HG03103 (cell line): ENCODE data around the gene GADD45B.
"Not testable (repeated sequence)": the region's sequence is repeated elsewhere in the genome, so short reads cannot be mapped to it uniquely, and the experiment has no call there.

Experiments used
- ATAC-seq: cut with Tn5 transposase; IDR thresholded peaks from one replicate; pipeline ENCODE4 v1.9.1; 2021; ENCODE audit warnings: low read depth; ENCODE audit not compliant: unreplicated experiment

Gene GADD45B

DNA sequence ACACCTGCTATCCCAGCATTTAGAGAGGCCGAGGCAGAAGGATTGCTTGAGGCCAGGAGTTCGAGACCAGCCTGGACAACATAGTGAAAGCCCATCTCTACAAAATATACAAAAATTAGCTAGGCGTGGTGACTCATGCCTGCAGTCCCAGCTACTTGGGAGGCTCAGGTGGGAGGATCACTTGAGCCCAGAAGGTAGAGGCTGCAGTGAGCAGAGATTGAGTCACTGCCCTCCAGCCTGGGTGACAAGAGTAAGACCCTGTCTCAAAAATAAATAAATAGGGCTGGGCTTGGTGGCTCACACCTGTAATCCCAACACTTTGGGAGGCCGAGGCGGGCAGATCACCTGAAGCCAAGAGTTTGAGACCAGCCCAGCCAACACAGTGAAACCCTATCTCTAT lies 12.2 kb upstream of the GADD45B start:
- not testable (repeated sequence) for ATAC-seq

DNA sequence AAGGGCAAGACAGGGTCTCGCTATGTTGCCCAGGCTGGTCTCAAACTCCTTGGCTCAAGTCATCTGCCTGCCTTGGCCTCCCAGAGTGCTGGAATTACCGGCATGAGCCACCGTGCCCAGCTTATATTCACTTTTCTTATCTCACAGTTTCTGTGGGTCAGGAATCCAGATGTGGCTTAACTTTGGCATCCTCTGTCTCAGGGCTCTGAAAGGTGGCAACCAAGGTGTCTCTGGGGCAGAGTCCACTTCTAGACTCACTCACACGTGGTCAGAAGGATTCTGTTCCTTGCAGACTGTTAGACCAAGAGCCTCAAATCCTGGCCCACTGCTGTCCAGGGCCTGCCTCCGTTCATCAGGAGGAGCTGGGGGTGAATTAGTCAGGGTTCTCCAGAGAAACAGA lies 11.5 kb upstream of the GADD45B start:
- ATAC-seq = no peak

DNA sequence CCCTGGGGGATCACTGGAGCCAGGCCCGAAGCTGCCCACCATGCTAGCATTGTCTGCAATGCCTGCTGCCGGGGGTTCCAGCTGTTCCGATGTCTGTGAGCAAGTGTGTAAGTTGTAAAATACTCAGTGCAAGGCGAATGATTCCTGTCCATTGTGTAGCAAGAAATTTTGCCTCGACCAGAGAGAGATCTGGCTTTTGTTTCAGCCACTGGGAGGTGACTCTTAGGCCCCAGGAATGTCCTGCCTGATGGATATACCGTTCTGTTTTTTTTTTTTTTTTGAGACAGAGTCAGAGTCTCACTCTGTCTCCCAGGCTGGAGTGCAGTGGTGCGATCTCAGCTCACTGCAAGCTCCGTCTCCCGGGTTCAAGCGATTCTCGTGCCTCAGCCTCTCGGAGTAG lies 7.3 kb upstream of the GADD45B start:
- ATAC-seq = no peak

GRCh38 chr19:2469102-2469914 lies 6.6 kb upstream of the GADD45B start:
- ATAC-seq = no peak

- ATAC-seq = not testable (repeated sequence)
Measured at GRCh38 chr19:2469915-2470200, 6.1 kb upstream of the GADD45B start.

DNA sequence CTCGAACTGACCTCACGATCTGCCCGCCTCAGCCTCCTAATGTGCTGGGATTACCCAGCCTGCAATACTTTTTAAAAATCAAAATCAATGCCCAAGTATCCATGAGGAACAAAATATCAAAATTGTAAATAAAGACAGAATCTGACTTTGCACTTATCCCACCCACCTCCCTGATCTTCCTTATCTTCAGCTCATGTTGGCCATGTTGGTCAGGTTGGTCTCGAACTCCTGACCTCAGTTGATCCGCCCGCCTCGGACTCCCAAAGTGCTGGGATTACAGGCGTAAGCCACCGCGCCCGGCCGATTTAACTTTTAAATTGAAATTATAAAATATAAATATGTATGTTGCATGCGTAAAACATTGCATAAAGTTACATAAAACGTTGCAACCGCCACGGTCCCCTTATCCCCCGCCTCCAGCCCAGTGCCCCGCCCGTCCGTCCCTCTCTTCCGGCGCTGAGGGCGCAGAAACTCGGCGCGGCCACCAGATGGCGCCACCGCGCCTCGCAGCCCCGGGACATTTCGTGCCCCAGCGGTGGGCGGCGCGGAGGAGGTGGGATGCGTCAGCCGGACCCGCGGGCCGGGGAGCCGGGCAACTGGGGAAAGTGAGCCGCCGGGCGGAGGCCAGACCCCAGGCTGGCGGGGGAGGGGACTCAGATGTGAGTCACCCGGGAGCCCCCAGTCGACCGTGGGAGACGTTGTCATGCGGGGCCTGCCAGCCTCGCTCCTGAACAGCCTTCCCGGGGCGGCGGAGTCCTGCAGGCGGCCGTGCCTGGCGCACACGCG lies 1.5 kb upstream of the GADD45B start:
- ATAC-seq = no peak

- peak; percentile 6 for ATAC-seq
Measured at GRCh38 chr19:2475018-2475701, 767 bp upstream of the GADD45B start.

DNA sequence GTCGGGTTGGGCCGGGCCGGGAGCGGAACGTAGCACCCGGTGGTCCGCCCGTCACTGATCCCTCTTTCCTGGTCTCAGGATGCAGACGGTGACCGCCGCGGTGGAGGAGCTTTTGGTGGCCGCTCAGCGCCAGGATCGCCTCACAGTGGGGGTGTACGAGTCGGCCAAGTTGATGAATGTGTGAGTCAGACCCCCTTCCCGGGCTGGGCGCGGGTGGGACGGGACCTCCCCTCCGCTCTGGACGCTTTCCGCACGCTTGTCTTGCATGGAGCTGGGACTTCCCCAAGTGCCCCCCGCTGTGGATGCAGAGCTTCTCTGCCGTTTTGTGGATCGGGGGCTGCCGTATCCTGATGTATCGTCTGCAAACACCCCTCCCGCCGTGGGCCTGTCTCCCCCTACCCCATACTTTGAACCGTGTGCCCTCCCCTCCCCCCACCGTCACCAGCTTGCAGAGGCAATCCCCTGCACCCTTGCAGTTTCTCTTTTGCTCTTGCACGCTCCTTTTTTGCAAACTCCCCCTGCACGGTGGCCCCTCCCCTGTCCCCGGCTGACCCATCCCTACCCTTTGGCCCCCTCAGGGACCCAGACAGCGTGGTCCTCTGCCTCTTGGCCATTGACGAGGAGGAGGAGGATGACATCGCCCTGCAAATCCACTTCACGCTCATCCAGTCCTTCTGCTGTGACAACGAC lies 669 bp downstream of the GADD45B start:
- no peak for ATAC-seq

DNA sequence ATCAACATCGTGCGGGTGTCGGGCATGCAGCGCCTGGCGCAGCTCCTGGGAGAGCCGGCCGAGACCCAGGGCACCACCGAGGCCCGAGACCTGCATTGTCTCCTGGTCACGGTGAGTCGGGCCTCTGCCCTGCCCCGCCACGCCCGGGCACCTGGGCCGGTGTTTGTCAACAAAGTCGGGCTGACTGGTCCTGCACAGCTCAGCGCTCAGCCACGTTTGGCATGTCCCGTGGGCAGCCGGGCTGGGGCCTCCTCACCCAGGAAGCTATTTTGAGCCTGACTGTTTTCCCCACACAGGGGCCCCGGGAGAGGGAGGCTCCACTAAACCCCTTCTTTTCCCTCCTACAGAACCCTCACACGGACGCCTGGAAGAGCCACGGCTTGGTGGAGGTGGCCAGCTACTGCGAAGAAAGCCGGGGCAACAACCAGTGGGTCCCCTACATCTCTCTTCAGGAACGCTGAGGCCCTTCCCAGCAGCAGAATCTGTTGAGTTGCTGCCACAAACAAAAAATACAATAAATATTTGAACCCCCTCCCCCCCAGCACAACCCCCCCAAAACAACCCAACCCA lies 1.3 kb downstream of the GADD45B start:
- no peak for ATAC-seq

DNA sequence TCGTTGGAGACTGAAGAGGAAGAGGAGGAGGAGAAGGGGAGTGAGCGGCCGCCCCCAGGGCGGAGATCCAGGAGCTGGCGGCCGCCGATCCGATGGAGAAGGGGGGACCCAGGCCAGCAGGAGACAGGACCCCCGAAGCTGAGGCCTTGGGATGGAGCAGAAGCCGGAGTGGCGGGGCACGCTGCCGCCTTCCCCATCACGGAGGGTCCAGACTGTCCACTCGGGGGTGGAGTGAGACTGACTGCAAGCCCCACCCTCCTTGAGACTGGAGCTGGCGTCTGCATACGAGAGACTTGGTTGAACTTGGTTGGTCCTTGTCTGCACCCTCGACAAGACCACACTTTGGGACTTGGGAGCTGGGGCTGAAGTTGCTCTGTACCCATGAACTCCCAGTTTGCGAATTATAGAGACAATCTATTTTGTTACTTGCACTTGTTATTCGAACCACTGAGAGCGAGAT lies 1.8 kb downstream of the GADD45B start:
- no peak for ATAC-seq

GRCh38 chr19:2478278-2478755 lies 2.4 kb downstream of the GADD45B start:
- ATAC-seq = no peak

DNA sequence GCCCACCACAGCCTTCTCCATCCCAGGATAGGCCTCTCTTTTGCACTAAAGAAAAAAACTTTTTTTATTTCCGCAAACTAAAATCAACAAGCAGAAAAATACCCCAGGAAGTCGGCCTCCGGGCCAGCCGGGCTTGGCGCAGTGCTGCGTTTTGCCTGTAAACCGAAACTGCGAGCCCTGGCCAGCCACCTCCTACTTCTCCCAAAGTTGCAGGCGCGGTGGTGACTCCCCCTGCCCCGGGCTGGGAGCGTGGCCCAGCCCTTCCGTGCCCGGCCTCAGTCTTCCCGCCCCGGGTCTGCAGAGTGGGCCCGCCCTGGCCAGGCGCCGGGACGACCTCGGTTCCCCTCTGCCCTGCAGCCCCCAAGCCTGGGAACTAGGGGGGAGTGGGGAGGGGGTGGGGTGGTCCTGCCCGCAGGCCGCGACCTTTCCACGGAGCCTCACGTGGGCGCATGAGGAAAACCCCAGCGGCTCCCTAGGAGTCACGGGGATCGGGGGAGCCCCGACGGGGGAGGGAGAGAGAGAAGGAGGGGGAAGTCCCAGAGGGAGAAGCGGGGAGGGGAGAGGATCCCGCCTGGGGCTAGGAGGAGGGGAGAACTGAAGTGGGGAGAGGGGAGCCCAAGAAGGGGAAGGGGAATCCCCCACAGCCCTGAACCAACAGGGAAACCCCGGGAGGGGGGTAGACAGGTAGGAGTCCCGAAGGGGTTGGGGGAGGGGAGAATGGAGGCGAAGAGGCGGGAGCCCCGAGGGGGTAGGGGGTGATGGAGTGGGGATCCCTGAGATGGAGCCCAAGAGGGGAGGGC lies 3.0 kb downstream of the GADD45B start:
- no peak for ATAC-seq

DNA sequence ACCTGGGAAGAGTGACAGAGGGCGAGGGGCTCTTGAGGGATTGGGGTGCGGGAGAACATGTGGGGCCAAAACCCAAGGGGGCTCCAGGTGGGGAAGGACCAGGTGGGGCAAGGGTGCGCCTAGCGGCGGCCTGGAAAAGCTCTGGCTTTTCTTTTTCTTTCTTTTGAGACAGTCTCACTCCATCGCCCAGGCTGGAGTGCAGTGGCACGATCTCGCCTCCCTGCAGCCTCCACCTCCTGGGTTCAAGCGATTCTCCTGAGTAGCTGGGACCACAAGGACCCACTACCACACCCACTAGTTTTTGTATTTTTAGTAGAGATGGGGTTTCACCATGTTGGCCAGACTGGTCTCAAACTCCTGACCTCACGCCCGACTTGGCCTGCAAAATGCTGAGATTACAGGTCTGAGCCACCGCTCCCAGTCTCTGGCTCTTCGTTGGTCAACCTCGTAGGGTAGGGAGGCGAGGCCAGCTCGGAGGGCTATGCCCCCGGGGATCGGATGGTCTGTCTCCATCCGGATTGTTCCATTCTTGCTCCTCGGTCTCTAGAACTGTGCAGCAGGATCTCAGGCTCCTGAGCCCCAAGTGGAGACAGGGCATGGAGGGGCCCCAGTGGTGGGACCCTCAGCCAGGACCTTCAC lies 3.7 kb downstream of the GADD45B start:
- ATAC-seq = no peak

- no peak for ATAC-seq
Measured at GRCh38 chr19:2481466-2481865, 5.5 kb downstream of the GADD45B start.

DNA sequence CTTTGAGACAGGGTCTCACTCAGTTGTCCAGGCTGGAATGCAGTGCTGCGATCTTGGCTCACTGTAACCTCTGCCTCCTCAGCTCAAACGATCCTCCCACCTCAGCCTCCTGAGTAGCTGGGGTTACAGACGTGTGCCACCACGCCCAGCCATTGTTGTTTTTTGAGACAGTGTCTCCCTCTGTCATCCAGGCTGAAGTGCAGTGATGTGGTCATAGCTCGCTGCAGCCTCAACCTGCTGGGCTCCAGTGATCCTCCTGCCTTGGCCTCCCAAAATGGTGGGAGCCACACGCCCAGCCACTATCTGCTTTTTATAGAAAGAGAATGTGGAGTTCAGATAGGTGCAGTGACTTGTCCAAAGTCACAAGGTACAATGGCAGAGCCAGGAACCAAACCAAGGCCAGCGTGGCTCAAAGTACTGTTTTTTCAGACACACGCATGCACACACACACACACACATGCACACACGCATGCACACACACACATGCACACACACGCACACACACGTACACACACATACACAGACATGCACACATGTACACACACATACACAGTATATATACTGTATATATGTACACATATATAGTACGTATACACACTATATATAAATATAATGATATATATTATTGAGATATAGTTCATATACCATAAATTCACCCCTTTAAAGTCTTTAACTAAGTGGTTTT lies 6.6 kb downstream of the GADD45B start:
- no peak for ATAC-seq

DNA sequence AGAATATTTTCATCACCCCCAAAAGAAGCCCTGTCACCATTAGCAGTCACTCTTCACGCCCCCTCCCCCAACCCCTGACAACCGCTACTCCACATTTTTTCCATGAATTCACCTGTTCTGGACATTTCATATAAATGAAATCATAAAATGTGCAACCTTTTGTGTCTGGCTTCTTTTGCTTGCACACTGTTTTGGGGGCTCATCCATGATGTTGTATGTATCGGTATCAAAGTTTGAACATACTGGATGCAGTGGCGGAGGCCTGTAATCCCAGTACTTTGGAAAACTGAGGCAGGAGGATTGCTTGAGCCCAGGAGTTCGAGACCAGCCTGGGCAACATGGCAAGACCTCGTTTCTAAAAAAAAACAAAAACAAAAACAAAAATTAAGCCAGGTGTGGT lies 7.2 kb downstream of the GADD45B start:
- no peak for ATAC-seq

- ATAC-seq = no peak
Measured at GRCh38 chr19:2483484-2484151, 7.7 kb downstream of the GADD45B start.
